Measurements from ENCODE around the gene TBC1D5. TPM values are rescaled to one million over a fixed set of nuclear protein-coding genes. Genes with fewer than 3 reads are reported as not detected.

Gene TBC1D5
- total RNA-seq, 1 donor from 2014 or later = 52.4 TPM

- no peak for DNase-seq (ENCODE audit: extremely low read depth, low read depth, low spot score)
These were observed 422.2 kb downstream of the TBC1D5 start for GRCh38 chr3:17320266-17320665.

DNA sequence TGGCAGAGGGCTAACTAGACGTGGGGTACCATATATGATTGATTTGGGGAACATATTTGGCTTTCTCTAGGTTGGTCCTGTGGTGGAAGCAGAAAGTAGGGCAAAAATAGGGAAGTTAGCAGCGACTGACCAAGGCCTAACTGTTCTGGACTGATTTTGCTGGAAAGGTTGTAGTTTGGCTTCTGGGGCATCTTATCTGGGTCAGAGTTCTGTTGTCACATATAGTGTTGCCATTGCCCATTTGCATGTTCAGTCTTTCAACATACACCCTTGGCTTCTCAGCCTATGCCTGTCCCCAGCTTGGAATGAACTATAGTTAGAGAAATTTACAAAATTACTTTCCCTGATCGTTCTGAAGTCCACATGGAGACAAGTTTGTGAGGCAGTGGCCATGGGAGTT is 426.5 kb downstream of the TBC1D5 start:
- no peak for DNase-seq (ENCODE audit: extremely low read depth, low read depth, low spot score)

GRCh38 chr3:17314171-17314570 is 428.3 kb downstream of the TBC1D5 start:
- DNase-seq (ENCODE audit: extremely low read depth, low read depth, low spot score) = no peak

DNA sequence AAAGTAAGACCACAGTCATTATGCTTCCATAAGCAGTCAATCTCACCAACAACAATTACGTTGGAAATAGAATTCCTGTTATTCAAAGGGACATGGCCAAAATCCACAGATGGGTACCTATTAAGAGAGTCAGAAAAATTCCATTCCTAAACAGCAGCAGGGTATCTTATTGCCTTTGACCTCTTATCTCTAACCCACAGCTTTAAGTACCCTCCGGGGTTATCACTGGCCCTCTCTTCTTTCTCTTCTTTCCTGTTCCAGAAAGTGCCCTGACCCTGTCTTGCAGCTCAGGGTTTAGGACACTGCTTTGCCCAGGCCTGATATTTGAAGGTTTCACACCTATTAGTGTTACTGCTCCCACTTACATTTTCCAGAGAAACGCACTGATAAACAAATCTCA is 428.7 kb downstream of the TBC1D5 start:
- no peak for DNase-seq (ENCODE audit: extremely low read depth, low read depth, low spot score)

GRCh38 chr3:17310983-17311382 is 431.4 kb downstream of the TBC1D5 start:
- no peak for DNase-seq (ENCODE audit: extremely low read depth, low read depth, low spot score)

DNA sequence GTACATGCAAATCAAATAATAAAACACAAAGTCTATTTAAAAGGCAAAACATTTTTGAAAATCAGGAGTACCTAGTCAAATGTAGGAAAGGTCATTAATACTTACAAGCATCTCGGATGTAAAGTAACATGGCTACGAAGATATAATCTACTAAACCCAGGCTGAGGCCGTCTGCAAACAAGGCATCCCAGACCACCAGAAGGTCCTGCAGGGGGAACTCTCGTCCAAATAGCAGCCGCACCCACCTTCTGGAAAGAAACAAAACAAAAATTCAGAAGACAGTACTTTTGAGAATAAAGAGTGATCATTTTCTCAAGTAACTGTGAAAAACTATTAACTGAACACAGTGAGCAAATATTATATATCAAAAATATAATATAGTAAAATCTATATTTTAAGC is 434.5 kb downstream of the TBC1D5 start:
- DNase-seq (ENCODE audit: extremely low read depth, low read depth, low spot score) = no peak

DNA sequence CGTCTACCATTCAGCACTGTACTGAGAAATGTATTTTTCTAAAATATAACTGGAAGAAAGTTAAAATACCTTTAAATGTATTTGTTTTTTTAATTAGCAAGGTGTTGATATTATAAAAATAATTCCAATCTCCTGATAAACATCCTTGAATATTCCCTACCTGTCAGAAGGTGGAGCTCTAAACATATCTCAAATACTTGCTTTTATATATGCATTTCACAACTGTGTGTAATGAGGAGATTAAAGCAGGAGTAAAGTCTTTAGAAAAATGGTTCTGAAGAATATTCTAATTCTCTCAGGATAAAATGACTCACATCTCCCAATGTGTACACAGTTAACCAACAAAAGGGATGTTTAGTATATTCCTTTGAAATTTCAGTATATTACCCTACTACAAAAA is 434.9 kb downstream of the TBC1D5 start:
- no peak for DNase-seq (ENCODE audit: extremely low read depth, low read depth, low spot score)

GRCh38 chr3:17304969-17305368 is 437.5 kb downstream of the TBC1D5 start:
- no peak for DNase-seq (ENCODE audit: extremely low read depth, low read depth, low spot score)

- no peak for DNase-seq (ENCODE audit: extremely low read depth, low read depth, low spot score)
These were observed 439.7 kb downstream of the TBC1D5 start for GRCh38 chr3:17302774-17303173.

- no peak for DNase-seq (ENCODE audit: extremely low read depth, low read depth, low spot score)
These were observed 440.3 kb downstream of the TBC1D5 start for GRCh38 chr3:17302170-17302569.

DNA sequence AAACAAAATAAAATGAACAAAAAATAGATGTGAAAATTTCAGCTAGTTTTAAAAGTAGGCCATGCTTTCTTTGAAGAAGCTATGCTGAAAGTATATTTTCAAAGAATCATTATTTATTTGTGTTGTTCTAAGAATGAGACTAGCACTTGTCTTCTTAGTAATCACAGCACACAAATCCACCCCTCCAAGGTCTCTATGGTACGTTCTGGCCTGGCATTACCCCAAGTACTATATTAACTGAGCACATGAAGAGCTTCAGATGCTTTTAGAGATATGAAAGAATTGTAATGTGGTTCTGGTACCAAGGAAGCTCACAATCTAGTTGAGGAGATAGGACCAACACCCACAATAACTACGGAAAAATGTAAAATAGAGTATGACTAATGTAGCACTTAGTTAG is 441.2 kb downstream of the TBC1D5 start:
- no peak for DNase-seq (ENCODE audit: extremely low read depth, low read depth, low spot score)

DNA sequence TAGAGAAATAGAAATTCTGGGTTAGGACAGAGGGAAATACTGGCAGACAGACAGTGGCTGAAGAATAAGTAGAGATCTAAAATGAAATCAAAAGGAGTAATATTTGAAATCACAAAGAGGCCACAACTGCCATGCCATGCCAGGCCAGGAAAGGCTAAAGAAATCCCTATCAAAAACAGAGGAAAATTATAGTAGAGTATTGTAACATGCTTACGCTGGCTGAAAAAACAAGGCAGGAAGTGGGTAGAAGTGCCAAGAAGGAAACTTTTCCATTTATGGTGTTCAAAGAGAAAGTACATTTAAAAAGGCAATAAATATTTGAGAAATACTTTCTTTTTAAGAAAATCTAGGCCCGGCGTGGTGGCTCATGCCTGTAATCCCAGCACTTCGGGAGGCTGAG is 442.0 kb downstream of the TBC1D5 start:
- no peak for DNase-seq (ENCODE audit: extremely low read depth, low read depth, low spot score)

GRCh38 chr3:17298038-17298437 is 444.4 kb downstream of the TBC1D5 start:
- DNase-seq (ENCODE audit: extremely low read depth, low read depth, low spot score) = no peak

DNA sequence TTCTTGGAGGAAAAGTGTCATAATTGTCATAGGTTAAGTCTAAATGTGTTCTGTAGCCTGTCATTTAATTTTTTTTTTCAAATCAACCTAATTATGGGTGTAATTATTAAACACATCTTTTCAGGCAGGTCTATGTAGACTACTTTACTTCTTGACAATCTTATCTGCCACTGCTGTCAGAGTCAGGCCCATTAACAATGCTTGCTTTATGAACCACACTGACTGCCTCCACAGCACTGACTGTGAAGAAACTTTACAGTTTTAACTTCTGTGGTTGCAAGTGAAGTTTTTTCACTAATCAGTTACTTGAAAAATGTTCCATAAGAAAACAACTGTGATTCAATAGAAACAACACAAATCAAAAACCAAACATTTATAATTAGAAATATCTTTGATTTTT is 449.9 kb downstream of the TBC1D5 start:
- no peak for DNase-seq (ENCODE audit: extremely low read depth, low read depth, low spot score)

DNA sequence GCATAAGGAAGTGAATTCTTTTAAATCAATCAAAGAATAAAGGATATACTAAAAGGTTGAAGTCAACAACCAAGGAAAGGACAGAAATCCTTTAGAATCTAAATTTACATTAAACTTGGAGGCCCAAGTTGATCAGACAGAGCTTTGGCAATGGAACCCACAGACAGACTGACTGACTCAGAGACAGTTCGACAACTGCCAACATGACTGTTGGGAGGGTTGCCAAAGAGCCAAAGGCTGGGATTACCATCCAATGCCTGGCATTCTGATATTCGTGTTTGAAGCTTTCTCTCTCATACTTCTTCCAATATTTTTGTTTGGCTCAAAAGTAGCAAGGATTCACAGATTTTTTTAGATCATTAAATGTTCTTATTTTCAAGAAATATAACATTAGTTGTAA is 451.5 kb downstream of the TBC1D5 start:
- no peak for DNase-seq (ENCODE audit: extremely low read depth, low read depth, low spot score)

DNA sequence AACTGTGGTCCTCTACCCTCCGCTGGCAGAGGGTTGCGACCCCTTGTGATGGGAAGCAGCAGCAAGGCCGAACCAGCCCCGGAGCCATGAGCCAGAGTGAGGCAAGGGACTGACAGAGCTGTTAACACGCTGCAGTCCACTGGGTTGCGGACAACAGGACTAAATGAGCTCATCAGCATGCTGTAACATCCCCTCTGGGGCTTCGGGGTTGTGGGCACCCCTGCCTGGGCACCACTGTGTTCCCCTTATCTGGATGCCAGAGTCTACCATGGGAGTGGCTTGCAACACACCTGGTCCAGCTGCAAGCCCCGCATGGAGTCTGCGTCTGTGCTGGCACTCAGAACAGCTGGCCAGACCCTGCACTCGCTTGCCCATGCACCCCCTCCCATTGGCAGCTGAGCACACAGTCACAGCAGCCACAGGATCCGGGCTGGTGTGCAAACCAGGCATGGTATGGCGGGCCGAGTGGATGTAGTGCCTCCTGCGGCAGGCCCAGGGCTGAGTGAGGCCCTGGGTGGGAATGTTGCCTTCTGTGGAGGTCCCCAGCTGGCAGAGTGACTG is 453.5 kb downstream of the TBC1D5 start:
- no peak for DNase-seq (ENCODE audit: extremely low read depth, low read depth, low spot score)

DNA sequence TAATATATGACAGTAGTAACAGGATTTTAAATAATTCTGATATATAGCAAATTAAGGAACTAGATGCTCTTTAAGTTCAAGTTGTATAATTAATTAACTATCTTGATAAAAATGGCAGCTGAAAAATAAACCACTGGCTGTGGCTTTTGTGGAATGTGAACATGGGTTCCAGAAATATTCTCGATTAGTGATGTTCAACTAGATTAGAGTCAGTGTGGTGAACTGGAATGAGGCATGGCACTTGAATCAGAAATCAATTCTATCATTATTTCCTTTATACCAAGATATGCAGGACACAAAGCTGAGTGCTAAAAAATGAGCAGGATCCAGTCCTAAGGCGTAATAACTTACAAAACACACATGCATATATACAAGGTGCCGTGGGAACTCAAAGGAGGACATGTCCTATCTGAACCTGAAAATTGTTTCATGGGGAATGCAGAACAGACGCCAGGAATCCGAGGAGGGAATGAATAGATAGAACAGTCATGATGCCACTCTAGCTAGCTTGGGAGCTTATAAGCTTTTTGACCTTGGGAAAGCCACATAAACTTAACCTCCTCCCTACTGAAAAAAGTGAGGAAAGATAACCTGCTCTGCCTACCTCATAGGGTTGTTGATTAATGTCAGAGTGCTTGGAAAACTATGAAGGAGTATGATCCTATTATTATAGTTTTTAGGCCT is 455.3 kb downstream of the TBC1D5 start:
- no peak for DNase-seq (ENCODE audit: extremely low read depth, low read depth, low spot score)

GRCh38 chr3:17278006-17278405 is 464.4 kb downstream of the TBC1D5 start:
- no peak for DNase-seq (ENCODE audit: extremely low read depth, low read depth, low spot score)

- DNase-seq (ENCODE audit: extremely low read depth, low read depth, low spot score) = no peak
These were observed 475.6 kb downstream of the TBC1D5 start for GRCh38 chr3:17266846-17267245.

- no peak for DNase-seq (ENCODE audit: extremely low read depth, low read depth, low spot score)
These were observed 480.6 kb downstream of the TBC1D5 start for GRCh38 chr3:17261627-17262369.

DNA sequence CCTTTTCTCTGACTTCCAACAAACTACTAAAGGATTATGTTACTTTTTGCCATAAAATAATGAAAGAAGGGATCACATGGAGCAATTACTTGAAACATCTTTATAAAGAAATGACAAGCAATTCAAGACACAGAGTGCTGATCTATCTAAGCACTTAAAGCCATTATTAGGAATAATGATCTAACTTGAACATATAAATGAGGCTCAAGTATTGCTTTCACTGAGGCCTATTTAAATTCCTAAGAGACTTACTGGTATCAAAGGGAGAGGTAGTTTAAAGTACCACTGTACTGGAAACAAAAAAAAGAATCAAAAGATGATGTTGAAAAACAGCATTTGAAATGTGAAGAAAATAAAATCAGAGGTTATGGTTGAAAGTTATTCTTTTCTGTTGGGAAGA is 482.2 kb downstream of the TBC1D5 start:
- DNase-seq (ENCODE audit: extremely low read depth, low read depth, low spot score) = no peak

DNA sequence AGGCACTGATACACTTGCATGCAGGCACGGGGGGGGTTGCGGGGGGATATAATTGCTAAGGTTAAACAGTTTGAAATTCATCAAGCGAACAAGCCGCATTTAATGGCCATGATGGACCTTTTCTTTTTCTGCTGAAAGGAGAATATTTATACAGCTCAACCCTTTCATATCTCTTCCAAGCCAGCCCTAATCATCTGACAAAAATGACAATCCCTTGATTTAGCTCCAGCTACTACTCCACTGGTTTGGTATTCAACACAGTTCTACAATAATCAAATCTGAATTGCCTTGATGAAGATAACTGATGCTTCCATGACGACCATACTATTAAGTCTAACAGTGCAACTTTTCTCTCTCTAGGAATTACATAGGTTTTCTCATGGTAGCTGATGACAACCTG is 482.7 kb downstream of the TBC1D5 start:
- no peak for DNase-seq (ENCODE audit: extremely low read depth, low read depth, low spot score)

All from glomerular endothelial cell (primary cell).